Measurements from ENCODE around the gene PMEPA1. TPM values are rescaled to one million over a fixed set of nuclear protein-coding genes. Genes with fewer than 3 reads are reported as not detected.

Gene PMEPA1
- total RNA-seq, 1 experiment from 2014 or later = 163 TPM

GRCh38 chr20:57672164-57672563 lies 37.7 kb downstream of the PMEPA1 start:
- POLR2A ChIA-PET (ENCODE audit: unreplicated experiment) = no interaction called here
- Histone ChIP-seq H3K27ac (no peak overlapping the region), H2AFZ (no peak overlapping the region), H4K20me1 (ENCODE audit: insufficient read depth) (peaks cover 99% of the 10 kb centered on the region), H3K9me3 (ENCODE audit: insufficient read depth, low read depth) (no peaks in the 10 kb centered on the region), H3K79me2 (ENCODE audit: low read depth) (peaks cover 99% of the 10 kb centered on the region), H3K4me3 (no peak overlapping the region), H3K36me3 (ENCODE audit: low read depth) (peaks cover 21% of the 10 kb centered on the region), H3K4me1 (replicated peaks; ENCODE audit: insufficient read depth) (0 out of 2 replicates have a peak, but pooled peaks cover 5% of the 10 kb centered on the region), H3K27me3 (ENCODE audit: insufficient read depth, low read depth) (no peaks in the 10 kb centered on the region), H3F3A (ENCODE audit: insufficient read depth, low read depth) (peaks cover 34% of the 10 kb centered on the region; the same call in 1 of the 2 replicates), H3K4me2 (no peak overlapping the region), H3K9me2 (ENCODE audit: insufficient read depth) (no peaks in the 10 kb centered on the region)
- BruUV-seq (replicated peaks) = no TSS peak
- no peak for DNase-seq
- CTCF ChIA-PET = no interaction called here
- intact Hi-C loops (cut with micrococcal nuclease; ENCODE audit: unreplicated experiment) = no loop called here
- no peak for TF ChIP-seq EZH2 (IDR thresholded peaks at IDR 0.05; ENCODE audit: low read depth)
- no peak for TF ChIP-seq CTCF (conservative IDR thresholded peaks at IDR 0.05)

- Histone ChIP-seq H3K27me3 (ENCODE audit: insufficient read depth, low read depth) (no peaks in the 10 kb centered on the region), H3K79me2 (ENCODE audit: low read depth) (peaks cover 99% of the 10 kb centered on the region), H3K36me3 (ENCODE audit: low read depth) (peaks cover 22% of the 10 kb centered on the region), H3K9me3 (ENCODE audit: insufficient read depth, low read depth) (no peaks in the 10 kb centered on the region), H3K4me1 (replicated peaks; ENCODE audit: insufficient read depth) (0 out of 2 replicates have a peak, but pooled peaks cover 5% of the 10 kb centered on the region), H2AFZ (no peak overlapping the region), H3F3A (ENCODE audit: insufficient read depth, low read depth) (peaks cover 31% of the 10 kb centered on the region; the same call in 1 of the 2 replicates), H3K4me3 (no peak overlapping the region), H3K4me2 (no peak overlapping the region), H3K27ac (no peak overlapping the region), H3K9me2 (ENCODE audit: insufficient read depth) (no peaks in the 10 kb centered on the region), H4K20me1 (ENCODE audit: insufficient read depth) (peaks cover 99% of the 10 kb centered on the region)
- BruUV-seq (replicated peaks) = no TSS peak
- POLR2A ChIA-PET (ENCODE audit: unreplicated experiment) = no interaction called here
- CTCF ChIA-PET = no interaction called here
- intact Hi-C loops (cut with micrococcal nuclease; ENCODE audit: unreplicated experiment) = no loop called here
- DNase-seq = peak in 1 of 2 experiments; percentile 44
- TF ChIP-seq CTCF (conservative IDR thresholded peaks at IDR 0.05) (no peak), EZH2 (IDR thresholded peaks at IDR 0.05; ENCODE audit: low read depth) (no peak)
These were observed 38.2 kb downstream of the PMEPA1 start for GRCh38 chr20:57671662-57672061.

GRCh38 chr20:57671072-57671391 lies 38.8 kb downstream of the PMEPA1 start:
- H3K79me2 ChIP-seq (ENCODE audit: low read depth) = peaks cover 99% of the 10 kb centered on the region
- peaks cover 99% of the 10 kb centered on the region for H4K20me1 ChIP-seq (ENCODE audit: insufficient read depth)
- H3K36me3 ChIP-seq (ENCODE audit: low read depth) = peaks cover 23% of the 10 kb centered on the region
- CTCF ChIA-PET = no interaction called here
- H3K9me2 ChIP-seq (ENCODE audit: insufficient read depth) = no peaks in the 10 kb centered on the region
- H3K4me2 ChIP-seq = no peak overlapping the region
- DNase-seq = no peak
- intact Hi-C loops (cut with micrococcal nuclease; ENCODE audit: unreplicated experiment) = no loop called here
- H3F3A ChIP-seq (ENCODE audit: insufficient read depth, low read depth) = peaks cover 31% of the 10 kb centered on the region; the same call in 1 of the 2 replicates
- BruUV-seq (replicated peaks) = no TSS peak
- no peaks in the 10 kb centered on the region for H3K9me3 ChIP-seq (ENCODE audit: insufficient read depth, low read depth)
- no peak for TF ChIP-seq EZH2 (IDR thresholded peaks at IDR 0.05; ENCODE audit: low read depth)
- no peak for TF ChIP-seq CTCF (conservative IDR thresholded peaks at IDR 0.05)
- no peaks in the 10 kb centered on the region for H3K27me3 ChIP-seq (ENCODE audit: insufficient read depth, low read depth)
- H3K4me3 ChIP-seq = no peak overlapping the region
- no peak overlapping the region for H2AFZ ChIP-seq
- 0 out of 2 replicates have a peak, but pooled peaks cover 5% of the 10 kb centered on the region for H3K4me1 ChIP-seq (replicated peaks; ENCODE audit: insufficient read depth)
- H3K27ac ChIP-seq = no peak overlapping the region
- POLR2A ChIA-PET (ENCODE audit: unreplicated experiment) = no interaction called here
